ENCODE measurements around the gene PDE9A.

PDE9A gene

GRCh38 chr21:42775123-42775522, 121.7 kb downstream of the PDE9A start:
- ChIA-PET POLR2A (no interaction called here), CTCF (no interaction called here)
- no peak for TF ChIP-seq NFRKB (IDR thresholded peaks at IDR 0.05)
- TF ChIP-seq ELF4 (IDR thresholded peaks at IDR 0.05): no peak
- no peak for TF ChIP-seq ZNF384 (IDR thresholded peaks at IDR 0.05)
- no peak for TF ChIP-seq SP1 (IDR thresholded peaks at IDR 0.05)
- TF ChIP-seq SUZ12 (IDR thresholded peaks at IDR 0.05): no peak
- no peak for TF ChIP-seq FOXM1 (IDR thresholded peaks at IDR 0.05; ENCODE audit: borderline replicate concordance)
- TF ChIP-seq CTBP1 (IDR thresholded peaks at IDR 0.05; ENCODE audit: borderline replicate concordance): no peak
- TF ChIP-seq, protein P1, sequence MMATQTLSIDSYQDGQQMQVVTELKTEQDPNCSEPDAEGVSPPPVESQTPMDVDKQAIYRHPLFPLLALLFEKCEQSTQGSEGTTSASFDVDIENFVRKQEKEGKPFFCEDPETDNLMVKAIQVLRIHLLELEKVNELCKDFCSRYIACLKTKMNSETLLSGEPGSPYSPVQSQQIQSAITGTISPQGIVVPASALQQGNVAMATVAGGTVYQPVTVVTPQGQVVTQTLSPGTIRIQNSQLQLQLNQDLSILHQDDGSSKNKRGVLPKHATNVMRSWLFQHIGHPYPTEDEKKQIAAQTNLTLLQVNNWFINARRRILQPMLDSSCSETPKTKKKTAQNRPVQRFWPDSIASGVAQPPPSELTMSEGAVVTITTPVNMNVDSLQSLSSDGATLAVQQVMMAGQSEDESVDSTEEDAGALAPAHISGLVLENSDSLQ (IDR thresholded peaks at IDR 0.05): no peak
- no peak for TF ChIP-seq BHLHE40 (IDR thresholded peaks at IDR 0.05; ENCODE audit: borderline replicate concordance)
- TF ChIP-seq FOXK2 (IDR thresholded peaks at IDR 0.05): no peak
- no peak for TF ChIP-seq TARDBP (IDR thresholded peaks at IDR 0.05)
- no peak for TF ChIP-seq ARNT (IDR thresholded peaks at IDR 0.05)
- no peak for TF ChIP-seq L3MBTL2 (conservative IDR thresholded peaks at IDR 0.05)
- no peak for TF ChIP-seq HDGF (IDR thresholded peaks at IDR 0.05; ENCODE audit: borderline replicate concordance)
- DNase-seq (ENCODE audit: extremely low spot score): no peak

- ChIA-PET CTCF (no interaction called here), POLR2A (no interaction called here)
- DNase-seq (ENCODE audit: extremely low spot score): no peak
- TF ChIP-seq FOXM1 (IDR thresholded peaks at IDR 0.05; ENCODE audit: borderline replicate concordance): no peak
- TF ChIP-seq HDGF (IDR thresholded peaks at IDR 0.05; ENCODE audit: borderline replicate concordance): no peak
- no peak for TF ChIP-seq SP1 (IDR thresholded peaks at IDR 0.05)
- TF ChIP-seq ARNT (IDR thresholded peaks at IDR 0.05): no peak
- no peak for TF ChIP-seq ELF4 (IDR thresholded peaks at IDR 0.05)
- TF ChIP-seq SUZ12 (IDR thresholded peaks at IDR 0.05): no peak
- TF ChIP-seq, protein P1 (IDR thresholded peaks at IDR 0.05): no peak
- TF ChIP-seq LEF1 (IDR thresholded peaks at IDR 0.05; ENCODE audit: borderline replicate concordance): no peak
- TF ChIP-seq FOXK2 (IDR thresholded peaks at IDR 0.05): no peak
- TF ChIP-seq BHLHE40 (IDR thresholded peaks at IDR 0.05; ENCODE audit: borderline replicate concordance): no peak
- TF ChIP-seq CTBP1 (IDR thresholded peaks at IDR 0.05; ENCODE audit: borderline replicate concordance): no peak
- TF ChIP-seq TARDBP (IDR thresholded peaks at IDR 0.05): no peak
- TF ChIP-seq L3MBTL2 (conservative IDR thresholded peaks at IDR 0.05): no peak
- TF ChIP-seq ZNF384 (IDR thresholded peaks at IDR 0.05): no peak
- TF ChIP-seq NFRKB (IDR thresholded peaks at IDR 0.05): no peak
- TF ChIP-seq FOXA1 (IDR thresholded peaks at IDR 0.05): no peak
Measured at GRCh38 chr21:42775891-42776290, 122.5 kb downstream of the PDE9A start.

DNA sequence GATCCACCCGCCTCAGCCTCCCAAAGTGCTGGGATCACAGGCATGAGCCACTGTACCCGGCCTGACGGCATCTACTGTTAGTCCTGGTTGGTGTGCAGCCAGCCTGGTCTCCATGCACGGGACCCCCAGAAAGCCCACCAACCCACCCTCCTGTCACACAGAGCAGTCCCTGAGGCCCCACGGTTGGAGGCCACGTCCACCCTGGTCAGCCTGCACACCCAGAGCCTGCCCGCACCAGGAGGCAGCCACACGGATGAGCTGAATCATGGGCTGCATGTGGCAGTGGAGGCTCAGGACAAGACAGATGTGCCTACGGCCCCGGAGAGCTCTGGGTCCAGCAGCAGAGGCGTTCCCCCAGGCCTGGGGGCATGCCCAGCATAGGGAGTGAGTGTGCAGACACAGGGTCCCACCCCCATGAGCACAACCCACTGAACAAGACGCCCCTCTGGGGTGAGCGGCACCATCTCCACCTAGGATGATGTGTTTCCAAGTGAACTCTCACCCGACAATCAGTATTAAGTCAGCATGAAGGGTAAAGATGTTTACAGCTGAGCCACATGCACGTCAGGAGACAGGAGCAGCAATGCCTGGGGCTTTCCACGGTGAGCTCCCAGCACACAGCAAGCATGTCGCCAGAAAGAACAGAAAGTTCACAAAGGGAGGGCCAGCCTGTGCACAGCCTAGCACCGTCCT, 123.8 kb downstream of the PDE9A start:
- DNase-seq (ENCODE audit: extremely low spot score): no peak
- CTCF ChIA-PET: no interaction called here
- POLR2A ChIA-PET: no interaction called here
- TF ChIP-seq FOXM1 (IDR thresholded peaks at IDR 0.05; ENCODE audit: borderline replicate concordance) (no peak), ARNT (IDR thresholded peaks at IDR 0.05) (no peak), L3MBTL2 (conservative IDR thresholded peaks at IDR 0.05) (no peak), NFRKB (IDR thresholded peaks at IDR 0.05) (no peak), SP1 (IDR thresholded peaks at IDR 0.05) (no peak), SUZ12 (IDR thresholded peaks at IDR 0.05) (no peak), HDGF (IDR thresholded peaks at IDR 0.05; ENCODE audit: borderline replicate concordance) (no peak), FOXK2 (IDR thresholded peaks at IDR 0.05) (no peak), TARDBP (IDR thresholded peaks at IDR 0.05) (no peak), CTBP1 (IDR thresholded peaks at IDR 0.05; ENCODE audit: borderline replicate concordance) (no peak), ZNF384 (IDR thresholded peaks at IDR 0.05) (no peak), LEF1 (IDR thresholded peaks at IDR 0.05; ENCODE audit: borderline replicate concordance) (no peak), BHLHE40 (IDR thresholded peaks at IDR 0.05; ENCODE audit: borderline replicate concordance) (no peak), ELF4 (IDR thresholded peaks at IDR 0.05) (no peak)
- TF ChIP-seq, protein P1 (IDR thresholded peaks at IDR 0.05): no peak

GRCh38 chr21:42777757-42778344, 124.4 kb downstream of the PDE9A start:
- no peak for TF ChIP-seq ZNF384 (IDR thresholded peaks at IDR 0.05)
- no peak for TF ChIP-seq L3MBTL2 (conservative IDR thresholded peaks at IDR 0.05)
- no peak for TF ChIP-seq FOXK2 (IDR thresholded peaks at IDR 0.05)
- no peak for TF ChIP-seq ELF4 (IDR thresholded peaks at IDR 0.05)
- TF ChIP-seq TARDBP (IDR thresholded peaks at IDR 0.05): no peak
- TF ChIP-seq, protein P1 (IDR thresholded peaks at IDR 0.05): no peak
- no peak for TF ChIP-seq BHLHE40 (IDR thresholded peaks at IDR 0.05; ENCODE audit: borderline replicate concordance)
- TF ChIP-seq NFRKB (IDR thresholded peaks at IDR 0.05): no peak
- no peak for TF ChIP-seq SP1 (IDR thresholded peaks at IDR 0.05)
- no peak for DNase-seq (ENCODE audit: extremely low spot score)
- ChIA-PET CTCF (no interaction called here), POLR2A (no interaction called here)

DNA sequence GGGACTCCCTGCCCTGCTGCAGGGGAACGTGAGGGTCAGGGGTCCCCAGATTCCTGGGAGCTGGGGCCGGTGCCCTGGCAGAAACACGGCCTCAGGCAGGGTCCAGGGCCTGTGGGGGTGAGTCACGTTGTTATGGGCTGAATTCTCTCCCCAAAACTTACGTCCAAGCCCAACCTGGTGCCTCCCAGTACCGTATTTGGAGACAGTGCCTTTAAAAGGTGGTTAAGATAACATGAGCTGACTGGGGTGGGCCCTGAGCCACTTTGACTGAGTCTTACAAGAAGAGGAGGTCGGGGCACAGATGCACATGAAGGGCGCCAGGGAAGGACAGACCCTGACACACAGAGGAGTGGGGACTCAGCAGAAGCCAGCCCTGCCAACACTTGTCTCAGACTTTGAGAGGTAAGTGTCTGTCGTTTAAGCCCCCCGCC, 126.0 kb downstream of the PDE9A start:
- TF ChIP-seq FOXM1 (IDR thresholded peaks at IDR 0.05; ENCODE audit: borderline replicate concordance) (no peak), ELF4 (IDR thresholded peaks at IDR 0.05) (no peak), LEF1 (IDR thresholded peaks at IDR 0.05; ENCODE audit: borderline replicate concordance) (no peak), TARDBP (IDR thresholded peaks at IDR 0.05) (no peak), SP1 (IDR thresholded peaks at IDR 0.05) (no peak), BHLHE40 (IDR thresholded peaks at IDR 0.05; ENCODE audit: borderline replicate concordance) (no peak), FOXK2 (IDR thresholded peaks at IDR 0.05) (no peak), ARNT (IDR thresholded peaks at IDR 0.05) (no peak), CTBP1 (IDR thresholded peaks at IDR 0.05; ENCODE audit: borderline replicate concordance) (no peak), SUZ12 (IDR thresholded peaks at IDR 0.05) (no peak), HDGF (IDR thresholded peaks at IDR 0.05; ENCODE audit: borderline replicate concordance) (no peak), ZNF384 (IDR thresholded peaks at IDR 0.05) (no peak), L3MBTL2 (conservative IDR thresholded peaks at IDR 0.05) (no peak), NFRKB (IDR thresholded peaks at IDR 0.05) (no peak), FOXA1 (IDR thresholded peaks at IDR 0.05) (no peak)
- TF ChIP-seq, protein P1 (IDR thresholded peaks at IDR 0.05): no peak
- ChIA-PET CTCF (interaction anchor here (0.5 kb wide), 1 partner anchor 866 kb away, joined by 3 read pairs; no protein-coding TSS in a partner anchor), POLR2A (no interaction called here)
- DNase-seq (ENCODE audit: extremely low spot score): no peak
